ENCODE results near the gene SLU7. TPM values are rescaled to one million over a fixed set of nuclear protein-coding genes. Genes with fewer than 3 reads are reported as not detected.
A peak's percentile ranks its signal among the peaks of the same experiment; 100 is the strongest.

SLU7 gene
- polyA plus RNA-seq, 1 donor = 40.5 TPM

GRCh38 chr5:160385496-160385895, 33.4 kb downstream of the SLU7 start:
- Histone ChIP-seq H3K4me3 (ENCODE audit: low read length) (no peak overlapping the region), H3K4me1 (ENCODE audit: control insufficient read depth, insufficient read depth, low read length) (no peaks in the 10 kb centered on the region), H3K9me3 (ENCODE audit: control insufficient read depth, low read depth, low read length) (peaks cover 16% of the 10 kb centered on the region), H3K36me3 (ENCODE audit: control insufficient read depth, insufficient read depth, low read length) (no peaks in the 10 kb centered on the region), H3K27ac (ENCODE audit: low read length) (no peak overlapping the region), H3K27me3 (ENCODE audit: control insufficient read depth, insufficient read depth, low read length) (no peaks in the 10 kb centered on the region)
- no peak for DNase-seq

GRCh38 chr5:160384681-160385080, 34.2 kb downstream of the SLU7 start:
- no peak overlapping the region for H3K27ac ChIP-seq (ENCODE audit: low read length)
- H3K36me3 ChIP-seq (ENCODE audit: control insufficient read depth, insufficient read depth, low read length) = no peaks in the 10 kb centered on the region
- H3K27me3 ChIP-seq (ENCODE audit: control insufficient read depth, insufficient read depth, low read length) = no peaks in the 10 kb centered on the region
- no peak overlapping the region for H3K4me3 ChIP-seq (ENCODE audit: low read length)
- no peaks in the 10 kb centered on the region for H3K4me1 ChIP-seq (ENCODE audit: control insufficient read depth, insufficient read depth, low read length)
- WGBS (ENCODE audit: insufficient coverage, low lambda C conversion rate) = no CpG with 5 or more reads among the region's 1 CpG
- peaks cover 16% of the 10 kb centered on the region for H3K9me3 ChIP-seq (ENCODE audit: control insufficient read depth, low read depth, low read length)
- no peak for DNase-seq

GRCh38 chr5:160382346-160382745, 36.5 kb downstream of the SLU7 start:
- no CpG with 5 or more reads among the region's 3 CpGs for WGBS (ENCODE audit: insufficient coverage, low lambda C conversion rate)
- DNase-seq = no peak
- no peaks in the 10 kb centered on the region for H3K36me3 ChIP-seq (ENCODE audit: control insufficient read depth, insufficient read depth, low read length)
- H3K27me3 ChIP-seq (ENCODE audit: control insufficient read depth, insufficient read depth, low read length) = no peaks in the 10 kb centered on the region
- H3K4me1 ChIP-seq (ENCODE audit: control insufficient read depth, insufficient read depth, low read length) = no peaks in the 10 kb centered on the region
- no peak overlapping the region for H3K4me3 ChIP-seq (ENCODE audit: low read length)
- peaks cover 7% of the 10 kb centered on the region for H3K9me3 ChIP-seq (ENCODE audit: control insufficient read depth, low read depth, low read length)
- no peak overlapping the region for H3K27ac ChIP-seq (ENCODE audit: low read length)

GRCh38 chr5:160380041-160380440, 38.8 kb downstream of the SLU7 start:
- Histone ChIP-seq H3K4me1 (ENCODE audit: control insufficient read depth, insufficient read depth, low read length) (no peaks in the 10 kb centered on the region), H3K9me3 (ENCODE audit: control insufficient read depth, low read depth, low read length) (no peaks in the 10 kb centered on the region), H3K36me3 (ENCODE audit: control insufficient read depth, insufficient read depth, low read length) (no peaks in the 10 kb centered on the region), H3K27me3 (ENCODE audit: control insufficient read depth, insufficient read depth, low read length) (peaks cover 2% of the 10 kb centered on the region), H3K4me3 (ENCODE audit: low read length) (no peak overlapping the region), H3K27ac (ENCODE audit: low read length) (no peak overlapping the region)
- WGBS (ENCODE audit: insufficient coverage, low lambda C conversion rate) = no CpG with 5 or more reads among the region's 2 CpGs
- DNase-seq = no peak

- 50% methylated on average over 2 of the region's 4 CpGs for WGBS (ENCODE audit: insufficient coverage, low lambda C conversion rate)
- H3K36me3 ChIP-seq (ENCODE audit: control insufficient read depth, insufficient read depth, low read length) = no peaks in the 10 kb centered on the region
- peaks cover 2% of the 10 kb centered on the region for H3K27me3 ChIP-seq (ENCODE audit: control insufficient read depth, insufficient read depth, low read length)
- no peak for DNase-seq
- H3K4me3 ChIP-seq (ENCODE audit: low read length) = no peak overlapping the region
- H3K27ac ChIP-seq (ENCODE audit: low read length) = no peak overlapping the region
- no peaks in the 10 kb centered on the region for H3K9me3 ChIP-seq (ENCODE audit: control insufficient read depth, low read depth, low read length)
- H3K4me1 ChIP-seq (ENCODE audit: control insufficient read depth, insufficient read depth, low read length) = no peaks in the 10 kb centered on the region
These were observed 39.4 kb downstream of the SLU7 start for GRCh38 chr5:160379511-160379910.

- H3K9me3 ChIP-seq (ENCODE audit: control insufficient read depth, low read depth, low read length) = no peaks in the 10 kb centered on the region
- 60% methylated on average over 1 of the region's 2 CpGs for WGBS (ENCODE audit: insufficient coverage, low lambda C conversion rate)
- DNase-seq = no peak
- H3K4me1 ChIP-seq (ENCODE audit: control insufficient read depth, insufficient read depth, low read length) = no peaks in the 10 kb centered on the region
- H3K4me3 ChIP-seq (ENCODE audit: low read length) = no peak overlapping the region
- no peaks in the 10 kb centered on the region for H3K36me3 ChIP-seq (ENCODE audit: control insufficient read depth, insufficient read depth, low read length)
- peaks cover 2% of the 10 kb centered on the region for H3K27me3 ChIP-seq (ENCODE audit: control insufficient read depth, insufficient read depth, low read length)
- H3K27ac ChIP-seq (ENCODE audit: low read length) = no peak overlapping the region
These were observed 40.6 kb downstream of the SLU7 start for GRCh38 chr5:160378330-160378729.

GRCh38 chr5:160377651-160378050, 41.2 kb downstream of the SLU7 start:
- H3K4me1 ChIP-seq (ENCODE audit: control insufficient read depth, insufficient read depth, low read length) = no peaks in the 10 kb centered on the region
- no CpG with 5 or more reads among the region's 5 CpGs for WGBS (ENCODE audit: insufficient coverage, low lambda C conversion rate)
- no peak for DNase-seq
- H3K36me3 ChIP-seq (ENCODE audit: control insufficient read depth, insufficient read depth, low read length) = no peaks in the 10 kb centered on the region
- no peak overlapping the region for H3K4me3 ChIP-seq (ENCODE audit: low read length)
- H3K27me3 ChIP-seq (ENCODE audit: control insufficient read depth, insufficient read depth, low read length) = peaks cover 2% of the 10 kb centered on the region
- no peaks in the 10 kb centered on the region for H3K9me3 ChIP-seq (ENCODE audit: control insufficient read depth, low read depth, low read length)
- H3K27ac ChIP-seq (ENCODE audit: low read length) = no peak overlapping the region

GRCh38 chr5:160376416-160376815, 42.5 kb downstream of the SLU7 start:
- no peak overlapping the region for H3K27ac ChIP-seq (ENCODE audit: low read length)
- H3K4me3 ChIP-seq (ENCODE audit: low read length) = no peak overlapping the region
- H3K4me1 ChIP-seq (ENCODE audit: control insufficient read depth, insufficient read depth, low read length) = no peaks in the 10 kb centered on the region
- no peaks in the 10 kb centered on the region for H3K9me3 ChIP-seq (ENCODE audit: control insufficient read depth, low read depth, low read length)
- H3K27me3 ChIP-seq (ENCODE audit: control insufficient read depth, insufficient read depth, low read length) = peaks cover 2% of the 10 kb centered on the region
- H3K36me3 ChIP-seq (ENCODE audit: control insufficient read depth, insufficient read depth, low read length) = no peaks in the 10 kb centered on the region
- DNase-seq = no peak

- Histone ChIP-seq H3K36me3 (ENCODE audit: control insufficient read depth, insufficient read depth, low read length) (no peaks in the 10 kb centered on the region), H3K27ac (ENCODE audit: low read length) (no peak overlapping the region), H3K4me3 (ENCODE audit: low read length) (no peak overlapping the region), H3K9me3 (ENCODE audit: control insufficient read depth, low read depth, low read length) (no peaks in the 10 kb centered on the region), H3K4me1 (ENCODE audit: control insufficient read depth, insufficient read depth, low read length) (no peaks in the 10 kb centered on the region), H3K27me3 (ENCODE audit: control insufficient read depth, insufficient read depth, low read length) (peaks cover 2% of the 10 kb centered on the region)
- WGBS (ENCODE audit: insufficient coverage, low lambda C conversion rate) = no CpG with 5 or more reads among the region's 2 CpGs
- DNase-seq = no peak
These were observed 43.2 kb downstream of the SLU7 start for GRCh38 chr5:160375701-160376100.

- H3K9me3 ChIP-seq (ENCODE audit: control insufficient read depth, low read depth, low read length) = no peaks in the 10 kb centered on the region
- DNase-seq = no peak
- H3K36me3 ChIP-seq (ENCODE audit: control insufficient read depth, insufficient read depth, low read length) = no peaks in the 10 kb centered on the region
These were observed 43.7 kb downstream of the SLU7 start for GRCh38 chr5:160375166-160375565.

GRCh38 chr5:160371294-160371693, 47.6 kb downstream of the SLU7 start:
- peaks cover 15% of the 10 kb centered on the region for H3K27me3 ChIP-seq (ENCODE audit: control insufficient read depth, insufficient read depth, low read length)
- no peaks in the 10 kb centered on the region for H3K4me1 ChIP-seq (ENCODE audit: control insufficient read depth, insufficient read depth, low read length)
- DNase-seq = no peak
- H3K4me3 ChIP-seq (ENCODE audit: low read length) = no peak overlapping the region
- no peaks in the 10 kb centered on the region for H3K36me3 ChIP-seq (ENCODE audit: control insufficient read depth, insufficient read depth, low read length)
- H3K9me3 ChIP-seq (ENCODE audit: control insufficient read depth, low read depth, low read length) = no peaks in the 10 kb centered on the region
- no peak overlapping the region for H3K27ac ChIP-seq (ENCODE audit: low read length)

More at GRCh38 chr5:160375166-160375565, 43.7 kb downstream of the SLU7 start:
- H3K4me3 ChIP-seq (ENCODE audit: low read length) = no peak overlapping the region
- no peak overlapping the region for H3K27ac ChIP-seq (ENCODE audit: low read length)
- peaks cover 7% of the 10 kb centered on the region for H3K27me3 ChIP-seq (ENCODE audit: control insufficient read depth, insufficient read depth, low read length)
- H3K4me1 ChIP-seq (ENCODE audit: control insufficient read depth, insufficient read depth, low read length) = no peaks in the 10 kb centered on the region

- Histone ChIP-seq H3K36me3 (ENCODE audit: control insufficient read depth, insufficient read depth, low read length) (no peaks in the 10 kb centered on the region), H3K4me1 (ENCODE audit: control insufficient read depth, insufficient read depth, low read length) (no peaks in the 10 kb centered on the region), H3K27ac (ENCODE audit: low read length) (no peak overlapping the region), H3K27me3 (ENCODE audit: control insufficient read depth, insufficient read depth, low read length) (peaks cover 13% of the 10 kb centered on the region), H3K4me3 (ENCODE audit: low read length) (peak overlapping the region; percentile 33), H3K9me3 (ENCODE audit: control insufficient read depth, low read depth, low read length) (no peaks in the 10 kb centered on the region)
- no peak for DNase-seq
- no CpG with 5 or more reads among the region's 12 CpGs for WGBS (ENCODE audit: insufficient coverage, low lambda C conversion rate)
These were observed 48.2 kb downstream of the SLU7 start for GRCh38 chr5:160370713-160371034.

Data from large intestine (tissue), 3 donors.